22Rv1 (cell line): ENCODE data around the gene RAC2.
"Not testable (repeated sequence)": the region's sequence is repeated elsewhere in the genome, so short reads cannot be mapped to it uniquely, and the experiment has no call there.

ENCODE experiments used
- H3K27ac ChIP-seq: fragments of 450-650 bp; 2 replicates; pipeline ENCODE4 v1.5.1; 2017
- ZFX ChIP-seq: fragments of 450-650 bp; IDR thresholded peaks from 2 replicates; pipeline ENCODE4 v1.6.1; 2017; ENCODE audit warnings: antibody characterized with exemption, borderline replicate concordance
- TF ChIP-seq, protein P1 (sequence below): fragments of 450-650 bp; IDR thresholded peaks from 2 replicates; pipeline ENCODE4 v1.5.1; 2017; ENCODE audit warnings: mild to moderate bottlenecking

RAC2 gene

DNA sequence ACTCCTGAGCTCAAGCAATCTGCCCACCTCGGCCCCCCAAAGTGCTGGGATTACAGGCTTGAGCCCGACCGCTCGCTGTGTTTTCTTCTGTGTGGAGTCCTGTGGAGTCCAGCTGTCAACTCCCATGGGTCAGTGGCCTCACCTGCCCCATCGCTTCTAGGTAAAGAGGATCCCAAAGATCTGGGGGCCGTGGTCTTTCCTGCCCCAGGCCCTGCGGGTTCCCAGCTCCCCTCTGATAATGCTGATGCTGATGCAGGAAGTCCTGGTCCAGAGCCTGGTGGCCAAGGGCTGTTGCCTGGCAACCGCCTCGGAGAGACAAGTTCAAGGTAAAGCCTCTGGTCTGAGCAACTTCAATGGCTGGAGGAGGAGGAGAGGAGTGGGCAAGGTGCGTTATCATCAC lies 41.4 kb downstream of the RAC2 start:
- no peak overlapping the region for H3K27ac ChIP-seq
- TF ChIP-seq ZFX: no peak

DNA sequence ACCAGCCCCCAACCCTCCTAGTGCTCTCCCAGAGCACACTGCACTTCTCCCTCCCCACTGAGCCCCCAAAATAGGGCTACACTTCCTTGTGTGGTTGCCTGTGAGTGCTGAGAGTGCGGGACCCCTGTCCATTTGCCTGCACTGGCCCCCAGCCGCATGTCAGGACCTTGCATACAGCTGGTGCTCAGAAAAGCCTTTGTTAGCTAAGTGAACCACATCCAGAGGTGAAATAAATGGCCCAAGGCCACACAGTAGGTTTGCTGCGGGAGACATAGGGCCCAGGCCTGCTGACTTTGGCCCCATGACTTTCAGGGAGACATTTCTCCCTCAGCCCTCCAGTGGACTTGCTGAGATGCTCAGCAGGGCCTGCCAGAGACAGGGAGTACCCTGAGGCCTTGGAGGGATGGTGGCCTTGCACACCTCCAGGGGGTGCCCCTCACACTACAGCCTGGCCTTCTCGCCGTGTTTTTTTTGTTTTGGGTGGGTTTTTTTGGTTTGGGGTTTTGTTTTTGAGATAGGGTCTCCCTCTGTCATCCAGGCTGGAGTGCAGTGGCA lies 42.0 kb downstream of the RAC2 start:
- TF ChIP-seq, protein P1, sequence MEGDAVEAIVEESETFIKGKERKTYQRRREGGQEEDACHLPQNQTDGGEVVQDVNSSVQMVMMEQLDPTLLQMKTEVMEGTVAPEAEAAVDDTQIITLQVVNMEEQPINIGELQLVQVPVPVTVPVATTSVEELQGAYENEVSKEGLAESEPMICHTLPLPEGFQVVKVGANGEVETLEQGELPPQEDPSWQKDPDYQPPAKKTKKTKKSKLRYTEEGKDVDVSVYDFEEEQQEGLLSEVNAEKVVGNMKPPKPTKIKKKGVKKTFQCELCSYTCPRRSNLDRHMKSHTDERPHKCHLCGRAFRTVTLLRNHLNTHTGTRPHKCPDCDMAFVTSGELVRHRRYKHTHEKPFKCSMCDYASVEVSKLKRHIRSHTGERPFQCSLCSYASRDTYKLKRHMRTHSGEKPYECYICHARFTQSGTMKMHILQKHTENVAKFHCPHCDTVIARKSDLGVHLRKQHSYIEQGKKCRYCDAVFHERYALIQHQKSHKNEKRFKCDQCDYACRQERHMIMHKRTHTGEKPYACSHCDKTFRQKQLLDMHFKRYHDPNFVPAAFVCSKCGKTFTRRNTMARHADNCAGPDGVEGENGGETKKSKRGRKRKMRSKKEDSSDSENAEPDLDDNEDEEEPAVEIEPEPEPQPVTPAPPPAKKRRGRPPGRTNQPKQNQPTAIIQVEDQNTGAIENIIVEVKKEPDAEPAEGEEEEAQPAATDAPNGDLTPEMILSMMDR: no peak
- TF ChIP-seq ZFX: no peak
- H3K27ac ChIP-seq: no peak overlapping the region

DNA sequence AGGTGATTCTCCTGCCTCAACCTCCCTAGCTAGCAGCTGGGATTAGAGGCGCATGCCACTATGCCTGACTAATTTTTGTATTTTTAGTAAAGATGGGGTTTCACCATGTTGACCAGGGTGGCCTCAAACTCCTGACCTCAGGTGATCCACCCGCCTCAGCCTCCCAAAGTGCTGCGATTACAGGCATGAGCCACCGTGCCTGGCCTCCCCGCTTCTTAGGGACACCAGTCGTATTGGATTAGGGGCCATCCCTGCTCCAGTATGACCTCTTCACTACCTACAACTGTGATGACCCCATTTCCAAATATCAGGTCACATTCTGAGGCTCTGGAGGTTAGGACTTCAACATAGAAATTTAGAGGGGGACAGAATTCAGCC lies 42.6 kb downstream of the RAC2 start:
- not testable (repeated sequence) for H3K27ac ChIP-seq

DNA sequence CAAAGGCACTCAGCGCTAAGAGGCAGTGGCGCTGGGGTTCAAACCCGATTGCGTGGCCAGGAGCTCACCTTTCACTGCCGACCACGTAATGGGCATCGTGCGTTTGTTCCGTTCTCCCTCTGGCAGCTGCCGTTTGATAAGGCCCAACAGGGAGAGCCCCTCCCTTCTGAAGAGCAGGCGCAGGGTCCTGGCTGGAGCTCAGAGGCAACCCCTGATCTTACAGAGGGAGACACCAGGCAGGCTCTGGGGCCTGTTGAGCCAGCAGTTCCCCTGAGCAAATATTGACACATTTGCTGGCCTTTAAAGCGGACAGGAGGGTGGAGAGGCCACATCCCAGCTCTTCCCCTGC lies 44.3 kb downstream of the RAC2 start:
- TF ChIP-seq, protein P1: peak; percentile 69
- TF ChIP-seq ZFX: no peak

DNA sequence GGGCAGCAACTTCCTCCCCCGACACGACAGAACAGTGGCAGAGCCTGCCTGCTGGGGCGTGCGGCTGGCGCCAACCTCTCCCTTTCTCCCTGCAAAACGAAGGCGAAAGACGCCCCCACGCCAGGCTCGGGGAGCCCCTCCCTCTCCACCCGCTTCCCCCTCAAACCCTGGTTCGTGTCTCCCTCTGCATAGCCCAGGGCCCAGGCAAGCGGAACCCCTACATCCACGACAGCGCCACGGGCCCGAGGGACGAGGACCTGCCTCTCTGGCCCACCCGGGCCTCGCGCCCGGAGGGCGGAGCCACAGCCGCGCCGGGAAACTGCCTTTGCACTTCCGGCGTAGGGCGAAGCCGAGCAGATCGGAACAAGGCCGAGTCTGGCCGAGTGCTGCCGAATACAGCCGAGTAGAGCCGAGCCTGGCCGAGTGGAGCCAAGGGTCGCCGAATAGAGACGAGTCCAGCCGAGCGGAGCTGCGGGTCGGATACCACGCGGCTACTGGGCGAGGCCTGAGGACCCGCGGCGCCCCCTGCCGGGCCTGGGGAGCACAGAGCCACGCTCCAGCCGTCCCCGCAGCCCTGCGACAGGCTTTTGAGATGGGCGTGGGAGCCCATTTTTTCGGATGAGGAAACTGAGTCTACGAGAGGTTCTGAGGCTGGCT lies 44.8 kb downstream of the RAC2 start:
- peak overlapping the region; percentile 85 for H3K27ac ChIP-seq
- TF ChIP-seq, protein P1: peak; percentile 97
- no peak for TF ChIP-seq ZFX

More for the DNA sequence above, 44.3 kb downstream of the RAC2 start:
- no peak overlapping the region for H3K27ac ChIP-seq

DNA sequence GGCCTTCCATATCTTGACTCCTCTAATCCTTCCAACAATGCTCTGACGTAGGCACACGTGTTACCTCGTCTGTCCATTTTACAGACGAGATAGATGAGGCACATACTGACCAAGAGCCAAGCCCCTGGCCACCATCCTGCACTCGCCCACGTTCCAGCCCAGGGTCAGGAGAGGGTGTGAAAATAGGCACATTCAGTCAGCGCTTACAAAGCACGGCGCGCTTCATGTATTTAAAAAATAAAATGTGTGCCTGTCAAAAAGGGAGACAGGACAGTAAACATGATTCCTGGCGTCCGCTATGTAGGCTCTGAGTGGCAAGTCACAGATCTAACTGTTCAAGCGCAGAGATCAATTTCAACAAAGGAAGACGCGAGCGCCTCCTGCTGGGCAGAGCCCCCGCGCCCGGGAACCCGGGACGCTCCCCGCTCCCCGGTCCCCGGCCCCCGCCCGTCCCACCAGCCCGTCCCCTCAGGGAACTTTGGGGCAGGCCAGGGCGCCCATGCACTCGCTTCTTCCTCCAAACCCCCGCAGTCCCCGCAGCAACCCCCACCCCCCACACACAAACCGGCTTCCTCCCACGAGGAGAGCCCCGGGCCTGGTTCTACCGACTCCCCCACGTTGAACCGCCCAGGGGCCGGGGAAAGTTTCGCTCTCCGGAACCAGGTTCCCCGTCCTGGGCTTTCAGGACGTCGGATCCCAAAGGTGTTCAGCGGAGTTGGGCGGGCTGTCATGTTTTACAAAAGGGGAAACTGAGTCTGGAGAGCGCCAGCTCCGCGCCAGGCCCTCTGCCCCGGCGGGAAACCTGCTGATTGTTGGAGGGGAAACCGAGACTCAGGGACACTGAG lies 45.6 kb downstream of the RAC2 start:
- H3K27ac ChIP-seq: peak overlapping the region; percentile 85

DNA sequence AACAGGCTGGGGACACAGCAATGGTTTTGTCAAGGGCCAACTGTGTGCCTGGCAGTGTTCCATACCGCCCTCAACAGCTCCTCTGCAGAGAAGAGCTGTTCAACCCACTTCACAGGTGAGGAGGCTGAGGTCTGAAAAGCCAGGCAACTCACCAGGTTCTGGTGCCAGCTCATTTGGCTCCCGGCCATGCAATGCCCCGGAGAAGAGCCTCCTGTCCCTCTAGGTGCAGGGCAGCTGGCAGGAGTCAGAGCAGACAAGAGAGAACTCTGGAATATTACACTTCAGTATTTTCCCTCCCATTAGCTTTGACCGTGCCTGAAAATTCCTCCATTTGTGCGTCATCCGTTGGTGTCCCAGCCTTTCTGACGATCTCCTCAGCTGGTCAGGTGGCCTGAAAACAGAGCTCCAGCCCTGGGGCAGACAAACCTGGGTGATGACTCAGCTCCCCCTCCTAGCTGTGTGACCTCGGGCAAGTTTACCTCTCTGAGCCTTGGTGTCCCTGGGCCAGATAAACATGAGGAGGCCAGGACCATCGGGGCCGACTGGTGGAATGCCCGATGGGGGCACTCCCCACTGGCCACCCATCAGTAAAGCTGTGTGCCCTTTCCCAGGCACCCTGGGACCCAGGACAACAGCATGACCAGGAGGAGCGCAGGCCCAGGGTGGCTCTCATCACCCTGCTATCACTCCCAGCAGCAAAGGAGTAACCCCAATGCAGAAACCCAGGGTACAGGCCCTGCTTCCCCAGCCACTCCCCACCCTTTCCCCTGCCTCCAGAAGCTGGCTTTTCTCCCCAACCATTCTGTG lies 46.4 kb downstream of the RAC2 start:
- H3K27ac ChIP-seq: peak overlapping the region; percentile 85
- TF ChIP-seq, protein P1: no peak

More for the DNA sequence above, 45.6 kb downstream of the RAC2 start:
- no peak for TF ChIP-seq ZFX
- TF ChIP-seq, protein P1: peak; percentile 84
